Measurements from ENCODE around the gene GLI1. TPM values are rescaled to one million over a fixed set of nuclear protein-coding genes. Genes with fewer than 3 reads are reported as not detected.

Gene GLI1
- total RNA-seq, 2 experiments from 2014 or later: not detected

DNA sequence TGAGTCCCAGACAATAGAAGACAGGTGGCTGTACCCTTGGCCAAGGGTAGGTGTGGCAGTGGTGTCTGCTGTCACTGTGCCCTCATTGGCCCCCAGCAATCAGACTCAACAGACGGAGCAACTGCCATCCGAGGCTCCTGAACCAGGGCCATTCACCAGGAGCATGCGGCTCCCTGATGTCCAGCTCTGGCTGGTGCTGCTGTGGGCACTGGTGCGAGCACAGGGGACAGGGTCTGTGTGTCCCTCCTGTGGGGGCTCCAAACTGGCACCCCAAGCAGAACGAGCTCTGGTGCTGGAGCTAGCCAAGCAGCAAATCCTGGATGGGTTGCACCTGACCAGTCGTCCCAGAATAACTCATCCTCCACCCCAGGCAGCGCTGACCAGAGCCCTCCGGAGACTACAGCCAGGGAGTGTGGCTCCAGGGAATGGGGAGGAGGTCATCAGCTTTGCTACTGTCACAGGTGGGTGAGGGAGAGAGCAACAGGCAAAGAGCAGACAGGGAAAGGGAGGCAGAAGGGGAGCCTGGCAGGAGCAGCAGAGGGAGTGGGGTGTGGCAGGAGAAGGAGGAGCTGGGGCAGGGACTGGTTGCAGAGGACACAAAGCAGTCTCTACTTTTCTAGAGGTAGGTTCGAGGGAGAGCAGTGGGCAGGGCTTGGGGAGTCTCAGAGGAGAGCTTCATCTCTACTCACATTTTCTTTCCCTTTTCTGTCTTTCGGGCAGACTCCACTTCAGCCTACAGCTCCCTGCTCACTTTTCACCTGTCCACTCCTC lies 4.0 kb upstream of the GLI1 start:
- intact Hi-C loops (cut with micrococcal nuclease): loop anchor here (5.0 kb wide), 1 partner anchor 442 kb away; no protein-coding TSS in a partner anchor
- Mint-ChIP-seq H3K27me3 (ENCODE audit: low read depth) (peaks cover 3% of the 10 kb centered on the region), H3K4me3 (peak overlapping the region; percentile 74), H3K4me1 (ENCODE audit: low read depth) (peaks cover 30% of the 10 kb centered on the region), H3K9me3 (no peaks in the 10 kb centered on the region), H3K36me3 (ENCODE audit: low read depth) (no peaks in the 10 kb centered on the region), H3K27ac (no peak overlapping the region)
- DNase-seq: no peak
- CTCF ChIA-PET: interaction anchor here (0.6 to 11.0 kb wide), 38 partner anchors 10 to 255 kb away, joined by 3 to 172 read pairs (median 4); partner anchors contain the start of gene INHBC

GRCh38 chr12:57456145-57456700 lies 3.4 kb upstream of the GLI1 start:
- peak; percentile 70 for DNase-seq
- intact Hi-C loops (cut with micrococcal nuclease): loop anchor here (5.0 kb wide), 1 partner anchor 441 kb away; no protein-coding TSS in a partner anchor
- Mint-ChIP-seq H3K27ac (no peak overlapping the region), H3K27me3 (ENCODE audit: low read depth) (peaks cover 7% of the 10 kb centered on the region), H3K4me1 (ENCODE audit: low read depth) (peaks cover 33% of the 10 kb centered on the region), H3K36me3 (ENCODE audit: low read depth) (no peaks in the 10 kb centered on the region), H3K4me3 (peak overlapping the region; percentile 74), H3K9me3 (no peaks in the 10 kb centered on the region)
- CTCF ChIA-PET: interaction anchor here (0.6 to 11.0 kb wide), 35 partner anchors 9 to 256 kb away, joined by 3 to 172 read pairs (median 5); partner anchors contain the start of gene INHBC

- Mint-ChIP-seq H3K9me3 (no peaks in the 10 kb centered on the region), H3K27ac (peak overlapping the region; percentile 13), H3K27me3 (ENCODE audit: low read depth) (peaks cover 9% of the 10 kb centered on the region), H3K4me3 (no peak overlapping the region), H3K4me1 (ENCODE audit: low read depth) (peaks cover 37% of the 10 kb centered on the region), H3K36me3 (ENCODE audit: low read depth) (no peaks in the 10 kb centered on the region)
- no peak for DNase-seq
- CTCF ChIA-PET: interaction anchor here (0.9 to 11.0 kb wide), 15 partner anchors 12 to 214 kb away, joined by 3 to 207 read pairs (median 6); partner anchors contain the start of genes ARHGAP9 and INHBC
- intact Hi-C loops (cut with micrococcal nuclease): loop anchor here (5.0 kb wide), 1 partner anchor 440 kb away; no protein-coding TSS in a partner anchor
These were observed 2.7 kb upstream of the GLI1 start for GRCh38 chr12:57456737-57457490.

- intact Hi-C loops (cut with micrococcal nuclease): loop anchor here (1.0 to 5.0 kb wide), 13 partner anchors 20 to 439 kb away; partner anchors contain the start of genes B4GALNT1, DCTN2, DDIT3 and R3HDM2
- no peaks in the 10 kb centered on the region for H3K36me3 Mint-ChIP-seq (ENCODE audit: low read depth)
- no peak for DNase-seq
- peak overlapping the region; percentile 95 for H3K4me3 Mint-ChIP-seq
- CTCF ChIA-PET: interaction anchor here (0.6 to 11.0 kb wide), 50 partner anchors 10 to 1502 kb away, joined by 3 to 207 read pairs (median 4); partner anchors contain the start of genes ARHGAP9, B4GALNT1, DCTN2 and SHMT2
- H3K9me3 Mint-ChIP-seq: no peaks in the 10 kb centered on the region
- peaks cover 9% of the 10 kb centered on the region for H3K27me3 Mint-ChIP-seq (ENCODE audit: low read depth)
- H3K27ac Mint-ChIP-seq: peak overlapping the region; percentile 97
- H3K4me1 Mint-ChIP-seq (ENCODE audit: low read depth): peaks cover 48% of the 10 kb centered on the region
These were observed 925 bp upstream of the GLI1 start for GRCh38 chr12:57458665-57459054.

GRCh38 chr12:57459055-57459749 lies 383 bp upstream of the GLI1 start:
- intact Hi-C loops (cut with micrococcal nuclease): loop anchor here (1.0 to 5.0 kb wide), 13 partner anchors 19 to 438 kb away; partner anchors contain the start of genes B4GALNT1, DCTN2, DDIT3 and R3HDM2
- no peaks in the 10 kb centered on the region for H3K36me3 Mint-ChIP-seq (ENCODE audit: low read depth)
- peak overlapping the region; percentile 95 for H3K4me3 Mint-ChIP-seq

GRCh38 chr12:57460468-57460784 lies 841 bp downstream of the GLI1 start:
- Mint-ChIP-seq H3K9me3 (no peaks in the 10 kb centered on the region), H3K36me3 (ENCODE audit: low read depth) (no peaks in the 10 kb centered on the region), H3K27ac (no peak overlapping the region), H3K4me3 (peak overlapping the region; percentile 59), H3K27me3 (ENCODE audit: low read depth) (peaks cover 9% of the 10 kb centered on the region), H3K4me1 (ENCODE audit: low read depth) (peaks cover 56% of the 10 kb centered on the region)
- CTCF ChIA-PET: interaction anchor here (0.9 to 9.9 kb wide), 7 partner anchors 9 to 285 kb away, joined by 4 to 207 read pairs (median 6); partner anchors contain the start of genes ARHGAP9 and TSPAN31
- intact Hi-C loops (cut with micrococcal nuclease): no loop called here
- DNase-seq: peak; percentile 36

More at GRCh38 chr12:57459055-57459749, 383 bp upstream of the GLI1 start:
- peaks cover 53% of the 10 kb centered on the region for H3K4me1 Mint-ChIP-seq (ENCODE audit: low read depth)
- H3K9me3 Mint-ChIP-seq: no peaks in the 10 kb centered on the region
- H3K27me3 Mint-ChIP-seq (ENCODE audit: low read depth): peaks cover 9% of the 10 kb centered on the region
- H3K27ac Mint-ChIP-seq: peak overlapping the region; percentile 97
- peak; percentile 97 for DNase-seq
- CTCF ChIA-PET: interaction anchor here (0.6 to 11.0 kb wide), 49 partner anchors 9 to 1503 kb away, joined by 3 to 207 read pairs (median 4); partner anchors contain the start of genes ARHGAP9, DCTN2 and SHMT2

DNA sequence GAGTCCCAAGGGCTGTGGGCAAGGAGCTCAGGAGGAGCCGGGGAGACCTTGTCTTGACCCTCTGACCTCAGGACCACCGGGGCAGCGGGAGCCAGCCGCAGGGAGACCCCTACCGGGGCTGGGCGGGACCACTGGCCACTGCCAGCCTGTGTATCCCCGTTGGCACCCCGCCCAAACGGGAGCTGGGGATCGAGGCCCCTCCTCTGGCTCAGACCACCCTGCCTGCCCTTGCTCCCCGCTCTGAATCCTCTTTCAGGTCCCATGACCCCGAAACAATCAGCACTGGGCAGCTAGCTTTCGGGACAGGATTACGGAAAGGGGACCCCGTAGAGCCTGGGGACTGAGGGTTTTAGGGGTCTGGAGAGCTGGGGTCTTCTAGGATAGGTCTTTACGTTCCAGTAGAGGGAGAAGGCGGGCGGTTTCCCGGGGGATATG lies 1.3 kb downstream of the GLI1 start:
- H3K4me1 Mint-ChIP-seq (ENCODE audit: low read depth): peaks cover 52% of the 10 kb centered on the region
- H3K9me3 Mint-ChIP-seq: no peaks in the 10 kb centered on the region
- H3K27ac Mint-ChIP-seq: no peak overlapping the region
- intact Hi-C loops (cut with micrococcal nuclease): no loop called here
- H3K36me3 Mint-ChIP-seq (ENCODE audit: low read depth): no peaks in the 10 kb centered on the region
- CTCF ChIA-PET: interaction anchor here (0.6 to 9.9 kb wide), 8 partner anchors 9 to 284 kb away, joined by 4 to 207 read pairs (median 5); partner anchors contain the start of genes ARHGAP9 and TSPAN31
- no peak for DNase-seq
- H3K27me3 Mint-ChIP-seq (ENCODE audit: low read depth): peaks cover 9% of the 10 kb centered on the region
- H3K4me3 Mint-ChIP-seq: peak overlapping the region; percentile 79

- Mint-ChIP-seq H3K4me3 (peak overlapping the region; percentile 79), H3K4me1 (ENCODE audit: low read depth) (peaks cover 49% of the 10 kb centered on the region), H3K36me3 (ENCODE audit: low read depth) (no peaks in the 10 kb centered on the region), H3K27ac (no peak overlapping the region), H3K27me3 (ENCODE audit: low read depth) (peaks cover 9% of the 10 kb centered on the region), H3K9me3 (no peaks in the 10 kb centered on the region)
- CTCF ChIA-PET: interaction anchor here (0.6 to 9.9 kb wide), 11 partner anchors 8 to 247 kb away, joined by 3 to 207 read pairs (median 6); partner anchors contain the start of gene ARHGAP9
- intact Hi-C loops (cut with micrococcal nuclease): no loop called here
- DNase-seq: peak; percentile 31
These were observed 1.8 kb downstream of the GLI1 start for GRCh38 chr12:57461276-57461916.

- no peak overlapping the region for H3K27ac Mint-ChIP-seq
- intact Hi-C loops (cut with micrococcal nuclease): loop anchor here (1.0 kb wide), 3 partner anchors 14 to 219 kb away; no protein-coding TSS in a partner anchor
- CTCF ChIA-PET: interaction anchor here (0.6 to 9.9 kb wide), 13 partner anchors 10 to 279 kb away, joined by 3 to 207 read pairs (median 6); partner anchors contain the start of gene ARHGAP9
- DNase-seq: no peak
- H3K27me3 Mint-ChIP-seq (ENCODE audit: low read depth): peaks cover 9% of the 10 kb centered on the region
- H3K4me3 Mint-ChIP-seq: peak overlapping the region; percentile 79
- H3K9me3 Mint-ChIP-seq: no peaks in the 10 kb centered on the region
- no peaks in the 10 kb centered on the region for H3K36me3 Mint-ChIP-seq (ENCODE audit: low read depth)
- H3K4me1 Mint-ChIP-seq (ENCODE audit: low read depth): peaks cover 49% of the 10 kb centered on the region
These were observed 2.3 kb downstream of the GLI1 start for GRCh38 chr12:57461917-57462250.

- no peaks in the 10 kb centered on the region for H3K9me3 Mint-ChIP-seq
- intact Hi-C loops (cut with micrococcal nuclease): loop anchor here (1.0 kb wide), 3 partner anchors 14 to 219 kb away; no protein-coding TSS in a partner anchor
- H3K4me3 Mint-ChIP-seq: peak overlapping the region; percentile 79
- CTCF ChIA-PET: interaction anchor here (0.6 to 9.9 kb wide), 13 partner anchors 9 to 279 kb away, joined by 3 to 207 read pairs (median 4); partner anchors contain the start of genes ARHGAP9 and INHBC
- H3K4me1 Mint-ChIP-seq (ENCODE audit: low read depth): peaks cover 47% of the 10 kb centered on the region
- H3K36me3 Mint-ChIP-seq (ENCODE audit: low read depth): no peaks in the 10 kb centered on the region
- peaks cover 9% of the 10 kb centered on the region for H3K27me3 Mint-ChIP-seq (ENCODE audit: low read depth)
- peak; percentile 95 for DNase-seq
- H3K27ac Mint-ChIP-seq: peak overlapping the region; percentile 19
These were observed 2.8 kb downstream of the GLI1 start for GRCh38 chr12:57462251-57462911.

All from activated naive CD4-positive, alpha-beta T cell treated with anti-CD3 and anti-CD28 coated beads for 36 hours (primary cell).